GM23338 (cell line): ENCODE measurements around the gene SEC14L3. TPM values are rescaled to one million over a fixed set of nuclear protein-coding genes. Genes with fewer than 3 reads are reported as not detected.

ENCODE experiments used
- ATAC-seq: fragments of 200-7000 bp; cut with Tn5 transposase; 3 replicates; pipeline ENCODE4 v1.9.1; 2020
- DNase-seq: peaks from one replicate; pipeline ENCODE4 v3.0.0-alpha.2; 2015; ENCODE audit warnings: low spot score
- H2AFZ ChIP-seq: fragments of 200-600 bp; sonication (generic); 2 replicates; pipeline ENCODE4 v1.8.0; 2016; ENCODE audit warnings: antibody characterized with exemption, mild to moderate bottlenecking, moderate library complexity
- H3F3A ChIP-seq: fragments of 200-600 bp; sonication (generic); replicated peaks from 2 replicates; pipeline ENCODE4 v1.8.0; 2017; ENCODE audit warnings: antibody characterized with exemption, mixed run types, low read depth
- H3K27ac ChIP-seq: fragments of 200-600 bp; sonication (generic); 2 replicates; pipeline ENCODE4 v1.6.1; 2016; ENCODE audit warnings: low read depth
- H3K27me3 ChIP-seq: fragments of 200-600 bp; sonication (generic); 2 replicates; pipeline ENCODE4 v1.8.0; 2016; ENCODE audit warnings: mild to moderate bottlenecking, mixed run types, moderate library complexity; ENCODE audit not compliant: insufficient read depth
- H3K36me3 ChIP-seq: fragments of 200-600 bp; sonication (generic); 2 replicates; pipeline ENCODE4 v1.8.0; 2016; ENCODE audit warnings: mild to moderate bottlenecking; ENCODE audit not compliant: insufficient read depth
- H3K4me1 ChIP-seq: fragments of 200-600 bp; sonication (generic); 2 replicates; pipeline ENCODE4 v1.8.0; 2016; ENCODE audit warnings: mild to moderate bottlenecking, moderate library complexity; ENCODE audit not compliant: insufficient read depth
- H3K4me2 ChIP-seq: fragments of 200-600 bp; sonication (generic); 2 replicates; pipeline ENCODE4 v1.7.1; 2017; ENCODE audit warnings: mixed run types
- H3K4me3 ChIP-seq: fragments of 200-600 bp; sonication (generic); 2 replicates; pipeline ENCODE4 v1.6.1; 2016; ENCODE audit warnings: mixed run types
- H3K79me2 ChIP-seq: fragments of 200-600 bp; sonication (generic); replicated peaks from 2 replicates; pipeline ENCODE4 v1.8.0; 2017; ENCODE audit warnings: mild to moderate bottlenecking; ENCODE audit not compliant: insufficient read depth
- H3K9me2 ChIP-seq: fragments of 200-600 bp; sonication (generic); 2 replicates; pipeline ENCODE4 v1.8.0; 2017; ENCODE audit not compliant: insufficient read depth
- H4K20me1 ChIP-seq: fragments of 200-600 bp; sonication (generic); replicated peaks from 2 replicates; pipeline ENCODE4 v1.8.0; 2017; ENCODE audit warnings: mild to moderate bottlenecking; ENCODE audit not compliant: insufficient read depth
- H3K27ac Mint-ChIP-seq: 2 replicates; pipeline ENCODE4 v1.8.0; 2020; ENCODE audit warnings: inconsistent platforms, mild to moderate bottlenecking, moderate library complexity, mixed read lengths
- H3K27me3 Mint-ChIP-seq: 3 replicates; pipeline ENCODE4 v1.8.0; 2022; ENCODE audit warnings: low read depth, mild to moderate bottlenecking, moderate library complexity, mixed read lengths, inconsistent platforms; ENCODE audit not compliant: insufficient read depth, poor library complexity
- H3K36me3 Mint-ChIP-seq: 3 replicates; pipeline ENCODE4 v1.8.0; 2021; ENCODE audit warnings: low read depth, mild to moderate bottlenecking, inconsistent platforms, moderate library complexity, mixed read lengths
- H3K4me1 Mint-ChIP-seq: 3 replicates; pipeline ENCODE4 v1.8.0; 2020; ENCODE audit warnings: mild to moderate bottlenecking, inconsistent platforms, mixed read lengths
- H3K4me3 Mint-ChIP-seq: 3 replicates; pipeline ENCODE4 v1.8.0; 2021; ENCODE audit warnings: moderate library complexity, mild to moderate bottlenecking, inconsistent platforms, mixed read lengths
- H3K9me3 Mint-ChIP-seq: 3 replicates; pipeline ENCODE4 v1.8.0; 2020; ENCODE audit warnings: moderate library complexity, mild to moderate bottlenecking, inconsistent platforms, mixed read lengths
- CREB1 ChIP-seq: fragments of 250-450 bp; sonication (Bioruptor Pico); IDR thresholded peaks from 2 replicates; pipeline ENCODE4 v1.5.0; 2020; ENCODE audit warnings: low read depth, mild to moderate bottlenecking, moderate library complexity
- ETS1 ChIP-seq: IDR thresholded peaks from 2 replicates; pipeline ENCODE4 v1.6.1; 2016; ENCODE audit warnings: antibody characterized with exemption
- JUNB ChIP-seq: IDR thresholded peaks from one replicate; pipeline ENCODE4 v1.6.1; 2016; ENCODE audit warnings: antibody characterized with exemption; ENCODE audit not compliant: unreplicated experiment
- POLR2AphosphoS5 ChIP-seq: IDR thresholded peaks from 2 replicates; pipeline ENCODE4 v1.6.1; 2016; ENCODE audit warnings: antibody characterized with exemption, low read depth
- STAT1 ChIP-seq: IDR thresholded peaks from one replicate; pipeline ENCODE4 v1.6.1; 2016; ENCODE audit warnings: antibody characterized with exemption; ENCODE audit not compliant: unreplicated experiment
- ZNF114 ChIP-seq: fragments of 250-450 bp; sonication (Bioruptor Pico); IDR thresholded peaks from 2 replicates; pipeline ENCODE4 v1.5.0; 2020; ENCODE audit warnings: mild to moderate bottlenecking, moderate library complexity
- ZNF462 ChIP-seq: fragments of 250-450 bp; sonication (Bioruptor Pico); IDR thresholded peaks from 2 replicates; pipeline ENCODE4 v1.5.0; 2020; ENCODE audit warnings: mild to moderate bottlenecking, moderate library complexity
- polyA plus RNA-seq: library from polyadenylated mRNA; unstranded; fragments of >200 nt; fragmentation: Nextera tagmentation; extraction: Ambion mirVana; gene quantifications from 2 replicates; pipeline ENCODE4 v1.2.1, GENCODE V29; 2016
- total RNA-seq: library from RNA; depleted of rRNA; stranded (reverse); fragments of >200 nt; shearing (Covaris generic); gene quantifications from 2 replicates; pipeline ENCODE4 v1.2.3, GENCODE V29; 2014
- TF ChIP-seq, protein P1 (sequence below): IDR thresholded peaks from one replicate; pipeline ENCODE4 v1.6.1; 2018; ENCODE audit warnings: antibody characterized with exemption; ENCODE audit not compliant: unreplicated experiment
- TF ChIP-seq, protein P2 (sequence below), 2 experiments: fragments of 200-600 bp in 1 of 2; sonication (generic) in 1 of 2; conservative IDR thresholded peaks; 2 replicates each; pipeline versions ENCODE4 v1.5.1 to v1.6.1; 2016 to 2017; ENCODE audit warnings: antibody characterized with exemption in 2 of 2, low read depth in 2 of 2, mild to moderate bottlenecking in 2 of 2, moderate library complexity in 1 of 2

The SEC14L3 gene
- total and polyA plus RNA-seq, 2 experiments from 2014 or later: not detected

DNA sequence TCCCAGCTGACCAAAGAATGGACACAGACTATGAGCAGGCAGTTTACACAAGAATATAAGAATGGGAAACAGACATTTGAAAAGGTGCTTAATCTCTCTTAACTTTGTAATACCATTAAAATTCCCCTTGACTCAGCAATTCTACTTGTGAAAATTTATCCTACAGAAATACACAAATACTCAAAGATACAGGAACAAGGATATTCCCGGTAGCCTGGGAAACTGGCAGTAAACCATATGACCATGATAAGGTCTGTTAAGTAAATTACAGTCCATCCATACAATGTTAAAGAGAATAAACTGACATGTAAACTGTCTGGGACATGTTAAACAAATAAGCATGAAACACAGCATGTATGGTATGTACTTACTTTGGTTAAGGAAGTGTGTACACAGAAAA is 55.0 kb downstream of the SEC14L3 start:
- no peaks in the 10 kb centered on the region for H3K9me2 ChIP-seq
- peaks cover 4% of the 10 kb centered on the region; the same call in 1 of the 2 replicates for H3K36me3 ChIP-seq
- no peaks in the 10 kb centered on the region for H4K20me1 ChIP-seq
- Mint-ChIP-seq H3K27ac (no peak overlapping the region), H3K4me3 (no peak overlapping the region), H3K36me3 (peaks cover 40% of the 10 kb centered on the region; the same call in 2 of the 3 replicates), H3K9me3 (no peaks in the 10 kb centered on the region), H3K27me3 (peaks cover 5% of the 10 kb centered on the region), H3K4me1 (peaks cover 5% of the 10 kb centered on the region)
- DNase-seq: no peak
- H3K4me3 ChIP-seq: no peak overlapping the region
- no peak overlapping the region for H2AFZ ChIP-seq
- TF ChIP-seq CREB1 (CRISPR knock-in tag) (no peak), JUNB (no peak), ETS1 (no peak), ZNF114 (CRISPR knock-in tag) (no peak), STAT1 (no peak), ZNF462 (CRISPR knock-in tag) (no peak), POLR2AphosphoS5 (no peak)
- TF ChIP-seq, protein P1, sequence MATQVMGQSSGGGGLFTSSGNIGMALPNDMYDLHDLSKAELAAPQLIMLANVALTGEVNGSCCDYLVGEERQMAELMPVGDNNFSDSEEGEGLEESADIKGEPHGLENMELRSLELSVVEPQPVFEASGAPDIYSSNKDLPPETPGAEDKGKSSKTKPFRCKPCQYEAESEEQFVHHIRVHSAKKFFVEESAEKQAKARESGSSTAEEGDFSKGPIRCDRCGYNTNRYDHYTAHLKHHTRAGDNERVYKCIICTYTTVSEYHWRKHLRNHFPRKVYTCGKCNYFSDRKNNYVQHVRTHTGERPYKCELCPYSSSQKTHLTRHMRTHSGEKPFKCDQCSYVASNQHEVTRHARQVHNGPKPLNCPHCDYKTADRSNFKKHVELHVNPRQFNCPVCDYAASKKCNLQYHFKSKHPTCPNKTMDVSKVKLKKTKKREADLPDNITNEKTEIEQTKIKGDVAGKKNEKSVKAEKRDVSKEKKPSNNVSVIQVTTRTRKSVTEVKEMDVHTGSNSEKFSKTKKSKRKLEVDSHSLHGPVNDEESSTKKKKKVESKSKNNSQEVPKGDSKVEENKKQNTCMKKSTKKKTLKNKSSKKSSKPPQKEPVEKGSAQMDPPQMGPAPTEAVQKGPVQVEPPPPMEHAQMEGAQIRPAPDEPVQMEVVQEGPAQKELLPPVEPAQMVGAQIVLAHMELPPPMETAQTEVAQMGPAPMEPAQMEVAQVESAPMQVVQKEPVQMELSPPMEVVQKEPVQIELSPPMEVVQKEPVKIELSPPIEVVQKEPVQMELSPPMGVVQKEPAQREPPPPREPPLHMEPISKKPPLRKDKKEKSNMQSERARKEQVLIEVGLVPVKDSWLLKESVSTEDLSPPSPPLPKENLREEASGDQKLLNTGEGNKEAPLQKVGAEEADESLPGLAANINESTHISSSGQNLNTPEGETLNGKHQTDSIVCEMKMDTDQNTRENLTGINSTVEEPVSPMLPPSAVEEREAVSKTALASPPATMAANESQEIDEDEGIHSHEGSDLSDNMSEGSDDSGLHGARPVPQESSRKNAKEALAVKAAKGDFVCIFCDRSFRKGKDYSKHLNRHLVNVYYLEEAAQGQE: no peak
- TF ChIP-seq, protein P2, sequence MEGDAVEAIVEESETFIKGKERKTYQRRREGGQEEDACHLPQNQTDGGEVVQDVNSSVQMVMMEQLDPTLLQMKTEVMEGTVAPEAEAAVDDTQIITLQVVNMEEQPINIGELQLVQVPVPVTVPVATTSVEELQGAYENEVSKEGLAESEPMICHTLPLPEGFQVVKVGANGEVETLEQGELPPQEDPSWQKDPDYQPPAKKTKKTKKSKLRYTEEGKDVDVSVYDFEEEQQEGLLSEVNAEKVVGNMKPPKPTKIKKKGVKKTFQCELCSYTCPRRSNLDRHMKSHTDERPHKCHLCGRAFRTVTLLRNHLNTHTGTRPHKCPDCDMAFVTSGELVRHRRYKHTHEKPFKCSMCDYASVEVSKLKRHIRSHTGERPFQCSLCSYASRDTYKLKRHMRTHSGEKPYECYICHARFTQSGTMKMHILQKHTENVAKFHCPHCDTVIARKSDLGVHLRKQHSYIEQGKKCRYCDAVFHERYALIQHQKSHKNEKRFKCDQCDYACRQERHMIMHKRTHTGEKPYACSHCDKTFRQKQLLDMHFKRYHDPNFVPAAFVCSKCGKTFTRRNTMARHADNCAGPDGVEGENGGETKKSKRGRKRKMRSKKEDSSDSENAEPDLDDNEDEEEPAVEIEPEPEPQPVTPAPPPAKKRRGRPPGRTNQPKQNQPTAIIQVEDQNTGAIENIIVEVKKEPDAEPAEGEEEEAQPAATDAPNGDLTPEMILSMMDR (conservative IDR thresholded peaks at IDR 0.05; ENCODE audit: low read depth in 2 of 2): no peak
- H3K4me1 ChIP-seq: peaks cover 2% of the 10 kb centered on the region; the same call in 1 of the 2 replicates
- no peaks in the 10 kb centered on the region; the same call in 1 of the 2 replicates for H3K79me2 ChIP-seq
- H3K27me3 ChIP-seq: no peaks in the 10 kb centered on the region
- H3K4me2 ChIP-seq: no peak overlapping the region
- ATAC-seq: no peak
- no peak overlapping the region for H3K27ac ChIP-seq
- no peaks in the 10 kb centered on the region for H3F3A ChIP-seq
